A673 (cell line): ENCODE results near the gene KCNN1. TPM values are rescaled to one million over a fixed set of nuclear protein-coding genes. Genes with fewer than 3 reads are reported as not detected.
A peak's percentile ranks its signal among the peaks of the same experiment; 100 is the strongest.

Experiments
- BruUV-seq: library from RNA; stranded (reverse); fragments of 400-500 nt; replicated peaks from 2 replicates; lab custom pipeline; 2021; lab: Mats Ljungman, UMichigan
- CTCF ChIA-PET: fragments of 300-600 bp; sonication (Branson Sonifier 250); formaldehyde crosslinking; loops from one replicate; lab custom pipeline; 2022; ENCODE audit warnings: antibody characterized with exemption; lab: Charles Lee
- POLR2A ChIA-PET: fragments of 300-600 bp; sonication (Branson Sonifier 250); formaldehyde crosslinking; loops from one replicate; lab custom pipeline; 2022; ENCODE audit warnings: antibody characterized with exemption; ENCODE audit not compliant: low non-redundant PET; lab: Charles Lee
- DNase-seq: peaks from one replicate; pipeline ENCODE4 v3.0.0-alpha.2; 2015; ENCODE audit warnings: low spot score
- H3K27ac ChIP-seq: fragments of 200-600 bp; sonication (generic); 2 replicates; pipeline ENCODE4 v1.5.1; 2016; ENCODE audit warnings: mixed run types, low read depth, mild to moderate bottlenecking, mixed read lengths, antibody characterized with exemption, low read length; ENCODE audit not compliant: poor library complexity, severe bottlenecking
- H3K27me3 ChIP-seq: fragments of 200-600 bp; sonication (generic); replicated peaks from 2 replicates; pipeline ENCODE4 v1.6.1; 2017; ENCODE audit warnings: mixed run types, low read depth, mild to moderate bottlenecking, mixed read lengths, antibody characterized with exemption, low read length; ENCODE audit not compliant: insufficient read depth, poor library complexity
- H3K36me3 ChIP-seq: fragments of 200-600 bp; sonication (generic); 2 replicates; pipeline ENCODE4 v1.6.1; 2016; ENCODE audit warnings: mixed run types, mild to moderate bottlenecking, mixed read lengths, antibody characterized with exemption, low read length; ENCODE audit not compliant: insufficient read depth, poor library complexity, severe bottlenecking
- H3K4me1 ChIP-seq: fragments of 200-600 bp; sonication (generic); 2 replicates; pipeline ENCODE4 v1.6.1; 2017; ENCODE audit warnings: mixed run types, mild to moderate bottlenecking, mixed read lengths, antibody characterized with exemption, low read length; ENCODE audit not compliant: insufficient read depth, poor library complexity, severe bottlenecking
- H3K4me3 ChIP-seq: fragments of 200-600 bp; sonication (generic); 2 replicates; pipeline ENCODE4 v1.5.1; 2016; ENCODE audit warnings: low read depth, mixed run types, mild to moderate bottlenecking, mixed read lengths, low read length; ENCODE audit not compliant: poor library complexity, severe bottlenecking
- H3K9me3 ChIP-seq: fragments of 200-600 bp; sonication (generic); 2 replicates; pipeline ENCODE4 v1.6.1; 2016; ENCODE audit warnings: mixed run types, low read depth, mild to moderate bottlenecking, mixed read lengths, antibody characterized with exemption, low read length; ENCODE audit not compliant: poor library complexity, severe bottlenecking
- EZH2 ChIP-seq: fragments of 200-600 bp; sonication (generic); IDR thresholded peaks from 2 replicates; pipeline ENCODE4 v1.6.1; 2017; ENCODE audit warnings: borderline replicate concordance, low read depth, mild to moderate bottlenecking, mixed read lengths, antibody characterized with exemption, low read length; ENCODE audit not compliant: poor library complexity, severe bottlenecking
- intact Hi-C: fragments of 100-400 bp; cut with micrococcal nuclease; formaldehyde crosslinking; loops from one replicate; pipeline ENCODE4 v1.10.0; 2022; ENCODE audit not compliant: unreplicated experiment
- total RNA-seq: library from RNA; stranded (reverse); gene quantifications from 2 replicates; pipeline ENCODE4 v1.2.3, GENCODE V29; 2021
- TF ChIP-seq, protein P1 (sequence below): fragments of 300-800, 200-600 bp; sonication (generic); conservative IDR thresholded peaks from 2 replicates; pipeline ENCODE4 v1.5.1; 2017; ENCODE audit warnings: low read depth, mild to moderate bottlenecking, antibody characterized with exemption, low read length, moderate library complexity, mixed read lengths

The KCNN1 gene
- total RNA-seq, 1 experiment from 2014 or later, result 81.2 TPM

DNA sequence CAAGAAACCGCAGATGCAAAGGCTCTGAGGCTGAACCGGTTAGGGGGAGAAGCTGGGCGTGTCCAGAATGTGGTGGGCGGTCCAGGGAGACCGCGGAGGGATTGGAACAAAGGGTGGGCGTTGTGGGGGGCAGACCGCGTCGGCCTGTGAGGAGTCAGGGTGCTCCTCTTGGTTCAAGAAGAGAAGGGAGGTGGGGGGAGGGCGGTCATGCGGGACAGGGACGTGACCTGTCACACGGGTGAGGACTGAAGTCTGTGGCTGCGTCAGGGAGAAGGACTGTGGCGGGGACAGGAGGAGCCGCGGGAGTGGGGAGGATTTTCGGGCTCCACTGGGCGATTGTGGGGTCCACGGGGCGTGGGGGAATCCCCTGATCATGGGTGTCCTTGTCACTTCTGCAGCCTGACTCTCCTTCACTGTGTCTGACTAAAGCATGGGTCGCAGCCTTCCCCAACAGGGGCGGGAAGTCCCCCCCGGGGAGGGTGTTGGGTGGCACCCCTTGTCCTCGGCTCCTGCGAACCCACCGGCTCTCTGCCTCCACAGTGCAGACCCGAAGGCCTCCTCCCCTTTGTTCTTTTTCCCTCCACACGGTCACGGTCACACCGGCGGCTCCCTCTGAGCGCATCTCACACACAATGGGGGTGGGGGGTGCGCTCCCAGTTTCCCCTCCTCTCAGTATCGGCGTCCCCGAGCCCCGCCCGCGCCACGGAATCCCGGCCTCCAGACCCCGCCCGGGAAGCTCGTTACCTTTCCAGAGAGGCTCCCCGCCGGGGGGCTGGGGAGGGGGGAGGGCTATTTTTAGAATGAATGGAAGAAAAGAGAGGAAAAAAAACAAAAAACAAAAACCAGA, 16.4 kb upstream of the KCNN1 start:
- peak; percentile 66 for DNase-seq
- TF ChIP-seq, protein P1, sequence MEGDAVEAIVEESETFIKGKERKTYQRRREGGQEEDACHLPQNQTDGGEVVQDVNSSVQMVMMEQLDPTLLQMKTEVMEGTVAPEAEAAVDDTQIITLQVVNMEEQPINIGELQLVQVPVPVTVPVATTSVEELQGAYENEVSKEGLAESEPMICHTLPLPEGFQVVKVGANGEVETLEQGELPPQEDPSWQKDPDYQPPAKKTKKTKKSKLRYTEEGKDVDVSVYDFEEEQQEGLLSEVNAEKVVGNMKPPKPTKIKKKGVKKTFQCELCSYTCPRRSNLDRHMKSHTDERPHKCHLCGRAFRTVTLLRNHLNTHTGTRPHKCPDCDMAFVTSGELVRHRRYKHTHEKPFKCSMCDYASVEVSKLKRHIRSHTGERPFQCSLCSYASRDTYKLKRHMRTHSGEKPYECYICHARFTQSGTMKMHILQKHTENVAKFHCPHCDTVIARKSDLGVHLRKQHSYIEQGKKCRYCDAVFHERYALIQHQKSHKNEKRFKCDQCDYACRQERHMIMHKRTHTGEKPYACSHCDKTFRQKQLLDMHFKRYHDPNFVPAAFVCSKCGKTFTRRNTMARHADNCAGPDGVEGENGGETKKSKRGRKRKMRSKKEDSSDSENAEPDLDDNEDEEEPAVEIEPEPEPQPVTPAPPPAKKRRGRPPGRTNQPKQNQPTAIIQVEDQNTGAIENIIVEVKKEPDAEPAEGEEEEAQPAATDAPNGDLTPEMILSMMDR, result no peak
- no peak for TF ChIP-seq EZH2
- Histone ChIP-seq H3K4me1 (peaks cover 64% of the 10 kb centered on the region), H3K4me3 (peak overlapping the region; percentile 68), H3K9me3 (no peaks in the 10 kb centered on the region), H3K27me3 (no peaks in the 10 kb centered on the region), H3K36me3 (no peaks in the 10 kb centered on the region), H3K27ac (peak overlapping the region; percentile 78)
- intact Hi-C loops, result no loop called here
- BruUV-seq, result no TSS peak
- POLR2A ChIA-PET, result no interaction called here
- CTCF ChIA-PET, result interaction anchor here (0.6 kb wide), 1 partner anchor 12 kb away, joined by 4 read pairs; no protein-coding TSS in a partner anchor

DNA sequence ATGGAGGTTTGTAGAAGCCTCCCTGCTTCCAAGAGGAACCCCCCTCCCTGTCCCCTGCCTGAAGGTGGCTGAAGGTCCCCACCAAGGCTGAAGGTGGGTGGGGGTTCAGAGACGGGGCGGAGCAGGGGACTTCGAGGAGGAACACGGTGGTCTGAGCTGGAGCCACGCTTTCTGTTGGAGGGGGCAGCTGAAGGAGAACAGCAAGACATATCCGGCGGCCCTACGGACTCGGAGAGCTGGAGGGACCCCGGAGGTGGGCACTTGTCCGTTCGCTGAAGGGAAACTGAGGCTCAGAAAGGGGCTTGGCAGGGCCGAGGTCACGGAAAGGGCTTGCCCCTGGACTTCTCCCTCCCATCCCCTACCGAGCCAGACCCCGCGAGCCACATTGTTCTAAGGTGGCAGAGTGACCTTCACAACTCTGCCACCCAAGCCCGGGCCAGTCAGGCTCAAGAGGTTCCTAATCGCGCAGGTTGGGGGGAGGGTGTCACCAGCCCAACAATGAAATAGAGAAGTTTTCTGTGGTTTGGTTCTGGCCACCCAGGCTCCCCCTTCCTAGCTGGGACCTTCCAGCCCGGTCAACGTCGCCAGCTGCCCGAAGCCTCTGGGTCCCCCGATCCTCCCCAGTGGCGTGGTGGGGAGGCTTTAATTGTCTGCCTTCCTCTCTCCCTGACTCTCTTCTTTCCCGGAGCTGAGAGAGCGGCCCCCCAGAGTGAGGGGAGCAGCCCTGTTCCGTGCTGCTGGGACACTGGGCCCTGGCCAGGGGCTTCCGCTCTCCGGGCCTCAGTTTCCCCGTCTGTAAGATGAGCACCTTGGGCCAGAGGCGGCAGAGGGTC, 15.5 kb upstream of the KCNN1 start:
- Histone ChIP-seq H3K4me3 (peak overlapping the region; percentile 68), H3K27me3 (no peaks in the 10 kb centered on the region), H3K36me3 (no peaks in the 10 kb centered on the region), H3K9me3 (no peaks in the 10 kb centered on the region), H3K4me1 (peaks cover 62% of the 10 kb centered on the region), H3K27ac (peak overlapping the region; percentile 78)
- ChIA-PET CTCF (interaction anchor here (0.6 kb wide), 1 partner anchor 92 kb away, joined by 5 read pairs; no protein-coding TSS in a partner anchor), POLR2A (no interaction called here)
- no TSS peak for BruUV-seq
- intact Hi-C loops, result no loop called here
- DNase-seq, result no peak
- TF ChIP-seq, protein P1, result no peak
- TF ChIP-seq EZH2, result no peak
